HG03097 (cell line): ENCODE results near the gene BCO2.
"Not testable (repeated sequence)": the region's sequence is repeated elsewhere in the genome, so short reads cannot be mapped to it uniquely, and the experiment has no call there.

ENCODE experiments used
- ATAC-seq: cut with Tn5 transposase; IDR thresholded peaks from one replicate; pipeline ENCODE4 v1.9.1; 2021; ENCODE audit not compliant: unreplicated experiment, low FRiP score

The BCO2 gene

GRCh38 chr11:112165049-112165448 is 10.3 kb upstream of the BCO2 start:
- no peak for ATAC-seq

- no peak for ATAC-seq
Observed at GRCh38 chr11:112166562-112166961, 8.8 kb upstream of the BCO2 start.

- ATAC-seq = no peak
Observed at GRCh38 chr11:112167145-112167544, 8.2 kb upstream of the BCO2 start, which contains the start of gene TEX12. TEX12 (plus strand) TSS chr11:112167372; CDS start chr11:112169269, 1,897 bp downstream.

GRCh38 chr11:112172362-112172994 is 2.8 kb upstream of the BCO2 start:
- peak; percentile 44 for ATAC-seq

GRCh38 chr11:112173152-112173551 is 2.2 kb upstream of the BCO2 start:
- no peak for ATAC-seq

GRCh38 chr11:112175599-112175952 is 264 bp downstream of the BCO2 start:
- no peak for ATAC-seq

GRCh38 chr11:112176077-112176476 is 765 bp downstream of the BCO2 start:
- no peak for ATAC-seq

GRCh38 chr11:112177589-112177988 is 2.3 kb downstream of the BCO2 start:
- no peak for ATAC-seq

GRCh38 chr11:112178428-112178827 is 3.1 kb downstream of the BCO2 start:
- ATAC-seq = no peak

- no peak for ATAC-seq
Observed at GRCh38 chr11:112178936-112179335, 3.6 kb downstream of the BCO2 start.

- ATAC-seq = peak; percentile 76
Observed at GRCh38 chr11:112179601-112180000, 4.3 kb downstream of the BCO2 start.

- no peak for ATAC-seq
Observed at GRCh38 chr11:112182867-112183266, 7.6 kb downstream of the BCO2 start.

- ATAC-seq = no peak
Observed at GRCh38 chr11:112185883-112186282, 10.6 kb downstream of the BCO2 start.

- no peak for ATAC-seq
Observed at GRCh38 chr11:112186304-112186703, 11.0 kb downstream of the BCO2 start.

- not testable (repeated sequence) for ATAC-seq
Observed at GRCh38 chr11:112195113-112195512, 19.8 kb downstream of the BCO2 start.

GRCh38 chr11:112195951-112196351 is 20.6 kb downstream of the BCO2 start:
- no peak for ATAC-seq

- no peak for ATAC-seq
Observed at GRCh38 chr11:112196519-112197087, 21.3 kb downstream of the BCO2 start.

GRCh38 chr11:112199101-112199500 is 23.8 kb downstream of the BCO2 start:
- ATAC-seq = not testable (repeated sequence)

GRCh38 chr11:112200252-112200651 is 24.9 kb downstream of the BCO2 start:
- ATAC-seq = no peak

- ATAC-seq = no peak
Observed at GRCh38 chr11:112206071-112206470, 30.8 kb downstream of the BCO2 start.

- ATAC-seq = no peak
Observed at GRCh38 chr11:112210890-112211289, 35.6 kb downstream of the BCO2 start.

- no peak for ATAC-seq
Observed at GRCh38 chr11:112211536-112211935, 36.2 kb downstream of the BCO2 start.

GRCh38 chr11:112212290-112212689 is 37.0 kb downstream of the BCO2 start:
- no peak for ATAC-seq
